HL-60 (cell line): ENCODE measurements around the gene INTS12.

Source experiments
- CTCF ChIP-seq: IDR thresholded peaks from one replicate; pipeline ENCODE4 v1.5.1; 2011; ENCODE audit warnings: low read length, control low read depth, inconsistent platforms; ENCODE audit not compliant: insufficient read depth
- POLR2AphosphoS5 ChIP-seq: IDR thresholded peaks from 2 replicates; pipeline ENCODE4 v1.6.1; 2012; ENCODE audit warnings: low read depth

GRCh38 chr4:105698607-105699006 is 9.9 kb downstream of the INTS12 start:
- no peak for TF ChIP-seq POLR2AphosphoS5
- TF ChIP-seq CTCF = no peak
